GM23338 (cell line): ENCODE results near the gene NDRG2. TPM values are rescaled to one million over a fixed set of nuclear protein-coding genes. Genes with fewer than 3 reads are reported as not detected.

Experiments
- ATAC-seq: fragments of 200-7000 bp; cut with Tn5 transposase; 3 replicates; pipeline ENCODE4 v1.9.1; 2020
- DNase-seq: peaks from one replicate; pipeline ENCODE4 v3.0.0-alpha.2; 2015; ENCODE audit warnings: low spot score
- H2AFZ ChIP-seq: fragments of 200-600 bp; sonication (generic); 2 replicates; pipeline ENCODE4 v1.8.0; 2016; ENCODE audit warnings: antibody characterized with exemption, mild to moderate bottlenecking, moderate library complexity
- H3F3A ChIP-seq: fragments of 200-600 bp; sonication (generic); replicated peaks from 2 replicates; pipeline ENCODE4 v1.8.0; 2017; ENCODE audit warnings: antibody characterized with exemption, mixed run types, low read depth
- H3K27ac ChIP-seq: fragments of 200-600 bp; sonication (generic); 2 replicates; pipeline ENCODE4 v1.6.1; 2016; ENCODE audit warnings: low read depth
- H3K27me3 ChIP-seq: fragments of 200-600 bp; sonication (generic); 2 replicates; pipeline ENCODE4 v1.8.0; 2016; ENCODE audit warnings: mild to moderate bottlenecking, mixed run types, moderate library complexity; ENCODE audit not compliant: insufficient read depth
- H3K36me3 ChIP-seq: fragments of 200-600 bp; sonication (generic); 2 replicates; pipeline ENCODE4 v1.8.0; 2016; ENCODE audit warnings: mild to moderate bottlenecking; ENCODE audit not compliant: insufficient read depth
- H3K4me1 ChIP-seq: fragments of 200-600 bp; sonication (generic); 2 replicates; pipeline ENCODE4 v1.8.0; 2016; ENCODE audit warnings: mild to moderate bottlenecking, moderate library complexity; ENCODE audit not compliant: insufficient read depth
- H3K4me2 ChIP-seq: fragments of 200-600 bp; sonication (generic); 2 replicates; pipeline ENCODE4 v1.7.1; 2017; ENCODE audit warnings: mixed run types
- H3K4me3 ChIP-seq: fragments of 200-600 bp; sonication (generic); 2 replicates; pipeline ENCODE4 v1.6.1; 2016; ENCODE audit warnings: mixed run types
- H3K79me2 ChIP-seq: fragments of 200-600 bp; sonication (generic); replicated peaks from 2 replicates; pipeline ENCODE4 v1.8.0; 2017; ENCODE audit warnings: mild to moderate bottlenecking; ENCODE audit not compliant: insufficient read depth
- H3K9me2 ChIP-seq: fragments of 200-600 bp; sonication (generic); 2 replicates; pipeline ENCODE4 v1.8.0; 2017; ENCODE audit not compliant: insufficient read depth
- H4K20me1 ChIP-seq: fragments of 200-600 bp; sonication (generic); replicated peaks from 2 replicates; pipeline ENCODE4 v1.8.0; 2017; ENCODE audit warnings: mild to moderate bottlenecking; ENCODE audit not compliant: insufficient read depth
- H3K27ac Mint-ChIP-seq: 2 replicates; pipeline ENCODE4 v1.8.0; 2020; ENCODE audit warnings: inconsistent platforms, mild to moderate bottlenecking, moderate library complexity, mixed read lengths
- H3K27me3 Mint-ChIP-seq: 3 replicates; pipeline ENCODE4 v1.8.0; 2022; ENCODE audit warnings: low read depth, mild to moderate bottlenecking, moderate library complexity, mixed read lengths, inconsistent platforms; ENCODE audit not compliant: insufficient read depth, poor library complexity
- H3K36me3 Mint-ChIP-seq: 3 replicates; pipeline ENCODE4 v1.8.0; 2021; ENCODE audit warnings: low read depth, mild to moderate bottlenecking, inconsistent platforms, moderate library complexity, mixed read lengths
- H3K4me1 Mint-ChIP-seq: 3 replicates; pipeline ENCODE4 v1.8.0; 2020; ENCODE audit warnings: mild to moderate bottlenecking, inconsistent platforms, mixed read lengths
- H3K4me3 Mint-ChIP-seq: 3 replicates; pipeline ENCODE4 v1.8.0; 2021; ENCODE audit warnings: moderate library complexity, mild to moderate bottlenecking, inconsistent platforms, mixed read lengths
- H3K9me3 Mint-ChIP-seq: 3 replicates; pipeline ENCODE4 v1.8.0; 2020; ENCODE audit warnings: moderate library complexity, mild to moderate bottlenecking, inconsistent platforms, mixed read lengths
- EZH2 ChIP-seq: fragments of 200-600 bp; sonication (generic); IDR thresholded peaks from one replicate; pipeline ENCODE4 v1.8.0; 2017; ENCODE audit warnings: antibody characterized with exemption, mild to moderate bottlenecking, low read depth; ENCODE audit not compliant: unreplicated experiment
- POLR2AphosphoS5 ChIP-seq: IDR thresholded peaks from 2 replicates; pipeline ENCODE4 v1.6.1; 2016; ENCODE audit warnings: antibody characterized with exemption, low read depth
- ZNF331 ChIP-seq: fragments of 250-450 bp; sonication (Bioruptor Pico); IDR thresholded peaks from 2 replicates; pipeline ENCODE4 v1.5.0; 2020; ENCODE audit warnings: low read depth, mild to moderate bottlenecking, moderate library complexity
- polyA plus RNA-seq: library from polyadenylated mRNA; unstranded; fragments of >200 nt; fragmentation: Nextera tagmentation; extraction: Ambion mirVana; gene quantifications from 2 replicates; pipeline ENCODE4 v1.2.1, GENCODE V29; 2016
- total RNA-seq: library from RNA; depleted of rRNA; stranded (reverse); fragments of >200 nt; shearing (Covaris generic); gene quantifications from 2 replicates; pipeline ENCODE4 v1.2.3, GENCODE V29; 2014
- TF ChIP-seq, protein P1 (sequence below): fragments of 250-450 bp; sonication (Bioruptor Pico); IDR thresholded peaks from 2 replicates; pipeline ENCODE4 v1.5.0; 2020; ENCODE audit warnings: mild to moderate bottlenecking, moderate library complexity
- TF ChIP-seq, protein P2 (sequence below), 2 experiments: fragments of 200-600 bp in 1 of 2; sonication (generic) in 1 of 2; conservative IDR thresholded peaks; 2 replicates each; pipeline versions ENCODE4 v1.5.1 to v1.6.1; 2016 to 2017; ENCODE audit warnings: antibody characterized with exemption in 2 of 2, low read depth in 2 of 2, mild to moderate bottlenecking in 2 of 2, moderate library complexity in 1 of 2

NDRG2 gene
- total and polyA plus RNA-seq, 2 experiments from 2014 or later: 8.8 to 20.6 TPM

DNA sequence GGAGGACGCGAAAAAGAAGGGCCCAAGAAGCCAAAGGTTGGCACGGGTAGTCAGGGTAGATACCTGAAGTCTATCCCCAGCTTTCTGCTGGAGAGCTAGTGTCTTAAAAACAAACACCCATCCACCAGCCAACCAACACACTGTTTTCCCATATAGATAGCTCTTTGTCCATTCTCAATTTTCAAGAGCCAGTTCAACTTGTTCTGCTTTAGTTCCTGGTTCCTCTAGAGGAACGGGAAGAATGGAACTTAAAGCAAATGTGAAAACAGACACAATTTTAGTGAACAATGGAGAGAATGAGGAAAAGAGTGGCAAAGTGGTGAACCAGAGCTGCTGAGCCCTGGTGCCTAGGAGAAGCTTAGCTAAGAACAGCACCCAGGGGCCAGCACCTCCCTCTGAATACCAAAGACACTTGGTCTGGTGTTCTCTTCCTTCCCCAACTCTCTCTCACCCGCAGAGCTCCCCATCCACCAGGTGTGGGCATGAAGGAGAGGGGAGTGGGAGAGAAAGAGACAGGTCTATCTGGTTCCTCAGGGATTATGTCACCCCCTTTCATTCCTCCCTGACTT lies 3.8 kb downstream of the NDRG2 start (continued):
- TF ChIP-seq, protein P1, sequence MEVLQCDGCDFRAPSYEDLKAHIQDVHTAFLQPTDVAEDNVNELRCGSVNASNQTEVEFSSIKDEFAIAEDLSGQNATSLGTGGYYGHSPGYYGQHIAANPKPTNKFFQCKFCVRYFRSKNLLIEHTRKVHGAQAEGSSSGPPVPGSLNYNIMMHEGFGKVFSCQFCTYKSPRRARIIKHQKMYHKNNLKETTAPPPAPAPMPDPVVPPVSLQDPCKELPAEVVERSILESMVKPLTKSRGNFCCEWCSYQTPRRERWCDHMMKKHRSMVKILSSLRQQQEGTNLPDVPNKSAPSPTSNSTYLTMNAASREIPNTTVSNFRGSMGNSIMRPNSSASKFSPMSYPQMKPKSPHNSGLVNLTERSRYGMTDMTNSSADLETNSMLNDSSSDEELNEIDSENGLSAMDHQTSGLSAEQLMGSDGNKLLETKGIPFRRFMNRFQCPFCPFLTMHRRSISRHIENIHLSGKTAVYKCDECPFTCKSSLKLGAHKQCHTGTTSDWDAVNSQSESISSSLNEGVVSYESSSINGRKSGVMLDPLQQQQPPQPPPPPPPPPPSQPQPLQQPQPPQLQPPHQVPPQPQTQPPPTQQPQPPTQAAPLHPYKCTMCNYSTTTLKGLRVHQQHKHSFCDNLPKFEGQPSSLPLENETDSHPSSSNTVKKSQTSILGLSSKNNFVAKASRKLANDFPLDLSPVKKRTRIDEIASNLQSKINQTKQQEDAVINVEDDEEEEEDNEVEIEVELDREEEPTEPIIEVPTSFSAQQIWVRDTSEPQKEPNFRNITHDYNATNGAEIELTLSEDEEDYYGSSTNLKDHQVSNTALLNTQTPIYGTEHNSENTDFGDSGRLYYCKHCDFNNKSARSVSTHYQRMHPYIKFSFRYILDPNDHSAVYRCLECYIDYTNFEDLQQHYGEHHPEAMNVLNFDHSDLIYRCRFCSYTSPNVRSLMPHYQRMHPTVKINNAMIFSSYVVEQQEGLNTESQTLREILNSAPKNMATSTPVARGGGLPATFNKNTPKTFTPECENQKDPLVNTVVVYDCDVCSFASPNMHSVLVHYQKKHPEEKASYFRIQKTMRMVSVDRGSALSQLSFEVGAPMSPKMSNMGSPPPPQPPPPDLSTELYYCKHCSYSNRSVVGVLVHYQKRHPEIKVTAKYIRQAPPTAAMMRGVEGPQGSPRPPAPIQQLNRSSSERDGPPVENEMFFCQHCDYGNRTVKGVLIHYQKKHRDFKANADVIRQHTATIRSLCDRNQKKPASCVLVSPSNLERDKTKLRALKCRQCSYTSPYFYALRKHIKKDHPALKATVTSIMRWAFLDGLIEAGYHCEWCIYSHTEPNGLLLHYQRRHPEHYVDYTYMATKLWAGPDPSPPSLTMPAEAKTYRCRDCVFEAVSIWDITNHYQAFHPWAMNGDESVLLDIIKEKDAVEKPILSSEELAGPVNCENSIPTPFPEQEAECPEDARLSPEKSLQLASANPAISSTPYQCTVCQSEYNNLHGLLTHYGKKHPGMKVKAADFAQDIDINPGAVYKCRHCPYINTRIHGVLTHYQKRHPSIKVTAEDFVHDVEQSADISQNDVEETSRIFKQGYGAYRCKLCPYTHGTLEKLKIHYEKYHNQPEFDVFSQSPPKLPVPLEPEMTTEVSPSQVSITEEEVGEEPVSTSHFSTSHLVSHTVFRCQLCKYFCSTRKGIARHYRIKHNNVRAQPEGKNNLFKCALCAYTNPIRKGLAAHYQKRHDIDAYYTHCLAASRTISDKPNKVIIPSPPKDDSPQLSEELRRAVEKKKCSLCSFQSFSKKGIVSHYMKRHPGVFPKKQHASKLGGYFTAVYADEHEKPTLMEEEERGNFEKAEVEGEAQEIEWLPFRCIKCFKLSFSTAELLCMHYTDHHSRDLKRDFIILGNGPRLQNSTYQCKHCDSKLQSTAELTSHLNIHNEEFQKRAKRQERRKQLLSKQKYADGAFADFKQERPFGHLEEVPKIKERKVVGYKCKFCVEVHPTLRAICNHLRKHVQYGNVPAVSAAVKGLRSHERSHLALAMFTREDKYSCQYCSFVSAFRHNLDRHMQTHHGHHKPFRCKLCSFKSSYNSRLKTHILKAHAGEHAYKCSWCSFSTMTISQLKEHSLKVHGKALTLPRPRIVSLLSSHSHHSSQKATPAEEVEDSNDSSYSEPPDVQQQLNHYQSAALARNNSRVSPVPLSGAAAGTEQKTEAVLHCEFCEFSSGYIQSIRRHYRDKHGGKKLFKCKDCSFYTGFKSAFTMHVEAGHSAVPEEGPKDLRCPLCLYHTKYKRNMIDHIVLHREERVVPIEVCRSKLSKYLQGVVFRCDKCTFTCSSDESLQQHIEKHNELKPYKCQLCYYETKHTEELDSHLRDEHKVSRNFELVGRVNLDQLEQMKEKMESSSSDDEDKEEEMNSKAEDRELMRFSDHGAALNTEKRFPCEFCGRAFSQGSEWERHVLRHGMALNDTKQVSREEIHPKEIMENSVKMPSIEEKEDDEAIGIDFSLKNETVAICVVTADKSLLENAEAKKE (CRISPR knock-in tag): no peak
- TF ChIP-seq POLR2AphosphoS5: no peak

DNA sequence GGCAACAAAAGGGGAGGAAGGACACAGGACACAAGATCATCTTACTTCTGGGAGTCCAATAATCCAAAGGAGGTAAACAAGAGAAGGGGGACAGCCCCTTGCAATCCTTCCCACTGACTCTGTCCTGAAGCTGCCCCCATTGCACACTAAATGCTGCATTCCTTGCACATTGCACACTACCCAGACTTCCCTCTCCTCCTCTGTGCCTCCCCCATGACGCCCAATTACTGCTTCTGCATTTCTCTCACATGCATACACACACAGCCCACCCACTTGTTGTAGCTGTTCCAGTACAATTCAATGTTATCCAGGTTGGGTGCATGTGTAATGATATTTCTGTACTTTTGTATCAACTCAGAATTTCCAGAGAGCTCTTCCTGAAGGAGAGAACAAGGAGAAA lies 5.5 kb downstream of the NDRG2 start:
- H3K9me3 Mint-ChIP-seq: no peaks in the 10 kb centered on the region; the same call in 2 of the 3 replicates
- Histone ChIP-seq H3K36me3 (no peaks in the 10 kb centered on the region), H3K4me3 (no peak overlapping the region)
- TF ChIP-seq ZNF331 (CRISPR knock-in tag): no peak
- TF ChIP-seq, protein P2, sequence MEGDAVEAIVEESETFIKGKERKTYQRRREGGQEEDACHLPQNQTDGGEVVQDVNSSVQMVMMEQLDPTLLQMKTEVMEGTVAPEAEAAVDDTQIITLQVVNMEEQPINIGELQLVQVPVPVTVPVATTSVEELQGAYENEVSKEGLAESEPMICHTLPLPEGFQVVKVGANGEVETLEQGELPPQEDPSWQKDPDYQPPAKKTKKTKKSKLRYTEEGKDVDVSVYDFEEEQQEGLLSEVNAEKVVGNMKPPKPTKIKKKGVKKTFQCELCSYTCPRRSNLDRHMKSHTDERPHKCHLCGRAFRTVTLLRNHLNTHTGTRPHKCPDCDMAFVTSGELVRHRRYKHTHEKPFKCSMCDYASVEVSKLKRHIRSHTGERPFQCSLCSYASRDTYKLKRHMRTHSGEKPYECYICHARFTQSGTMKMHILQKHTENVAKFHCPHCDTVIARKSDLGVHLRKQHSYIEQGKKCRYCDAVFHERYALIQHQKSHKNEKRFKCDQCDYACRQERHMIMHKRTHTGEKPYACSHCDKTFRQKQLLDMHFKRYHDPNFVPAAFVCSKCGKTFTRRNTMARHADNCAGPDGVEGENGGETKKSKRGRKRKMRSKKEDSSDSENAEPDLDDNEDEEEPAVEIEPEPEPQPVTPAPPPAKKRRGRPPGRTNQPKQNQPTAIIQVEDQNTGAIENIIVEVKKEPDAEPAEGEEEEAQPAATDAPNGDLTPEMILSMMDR (conservative IDR thresholded peaks at IDR 0.05; ENCODE audit: low read depth in 2 of 2): no peak
- no peak for TF ChIP-seq EZH2
- TF ChIP-seq, protein P1 (CRISPR knock-in tag): no peak

More for the DNA sequence above, 5.5 kb downstream of the NDRG2 start:
- Histone ChIP-seq H3K27ac (no peak overlapping the region), H3K4me1 (peaks cover 22% of the 10 kb centered on the region), H2AFZ (no peak overlapping the region), H3F3A (no peaks in the 10 kb centered on the region), H3K9me2 (no peaks in the 10 kb centered on the region), H3K79me2 (no peaks in the 10 kb centered on the region; the same call in 1 of the 2 replicates), H4K20me1 (no peaks in the 10 kb centered on the region), H3K27me3 (peaks cover 22% of the 10 kb centered on the region), H3K4me2 (no peak overlapping the region)
- H3K4me3 Mint-ChIP-seq: no peak overlapping the region
- DNase-seq: no peak
- peaks cover 24% of the 10 kb centered on the region for H3K27me3 Mint-ChIP-seq
- no peak for ATAC-seq
- peaks cover 19% of the 10 kb centered on the region for H3K36me3 Mint-ChIP-seq
- H3K4me1 Mint-ChIP-seq: peaks cover 31% of the 10 kb centered on the region
- H3K27ac Mint-ChIP-seq: no peak overlapping the region
